ENCODE measurements around the gene EXOC2. TPM values are rescaled to one million over a fixed set of nuclear protein-coding genes. Genes with fewer than 3 reads are reported as not detected.
"Not testable (repeated sequence)": the region's sequence is repeated elsewhere in the genome, so short reads cannot be mapped to it uniquely, and the experiment has no call there.

EXOC2 gene
- total RNA-seq, 1 donor from 2014 or later: 46.5 TPM

GRCh38 chr6:665403-666267, 27.3 kb downstream of the EXOC2 start:
- H3K4me1 Mint-ChIP-seq: peaks cover under 1% of the 10 kb centered on the region
- no peak for DNase-seq (ENCODE audit: low spot score)

GRCh38 chr6:663788-664187, 29.2 kb downstream of the EXOC2 start:
- not testable (repeated sequence) for H3K9ac ChIP-seq; H3K36me3 Mint-ChIP-seq; H2AFZ ChIP-seq (replicated peaks); H3K27me3 ChIP-seq; H3K4me1 ChIP-seq; H3K4me2 ChIP-seq; H3K27ac Mint-ChIP-seq; DNase-seq (ENCODE audit: low spot score); H3K4me3 Mint-ChIP-seq; H3K27ac ChIP-seq; H3F3A ChIP-seq (ENCODE audit: low read depth); H4K20me1 ChIP-seq (ENCODE audit: low read depth); H3K9me3 ChIP-seq (ENCODE audit: low read depth); H3K27me3 Mint-ChIP-seq (ENCODE audit: insufficient read depth, low read depth); H3K4me3 ChIP-seq; H3K36me3 ChIP-seq
- H3K9me3 Mint-ChIP-seq: peaks cover 38% of the 10 kb centered on the region
- peaks cover 68% of the 10 kb centered on the region for H3K79me2 ChIP-seq (ENCODE audit: low read depth)
- H3K4me1 Mint-ChIP-seq: peaks cover 12% of the 10 kb centered on the region

More at GRCh38 chr6:665403-666267, 27.3 kb downstream of the EXOC2 start:
- no peak overlapping the region for H3K4me3 Mint-ChIP-seq
- Histone ChIP-seq H3K4me1 (no peaks in the 10 kb centered on the region), H3K27ac (no peak overlapping the region), H3K79me2 (ENCODE audit: low read depth) (peaks cover 56% of the 10 kb centered on the region), H3F3A (ENCODE audit: low read depth) (no peaks in the 10 kb centered on the region), H4K20me1 (ENCODE audit: low read depth) (no peaks in the 10 kb centered on the region), H3K36me3 (no peaks in the 10 kb centered on the region), H3K9ac (no peak overlapping the region), H3K9me3 (ENCODE audit: low read depth) (peaks cover 3% of the 10 kb centered on the region), H3K4me2 (no peak overlapping the region), H2AFZ (replicated peaks) (no peak overlapping the region), H3K4me3 (no peak overlapping the region), H3K27me3 (no peaks in the 10 kb centered on the region)
- TF ChIP-seq CTCF (IDR thresholded peaks at IDR 0.05): no peak
- no peak for TF ChIP-seq EZH2phosphoT487 (IDR thresholded peaks at IDR 0.05)
- no peak for TF ChIP-seq EZH2 (IDR thresholded peaks at IDR 0.05)
- peaks cover 35% of the 10 kb centered on the region for H3K9me3 Mint-ChIP-seq
- no peak overlapping the region for H3K27ac Mint-ChIP-seq
- peaks cover 12% of the 10 kb centered on the region for H3K36me3 Mint-ChIP-seq
- peaks cover 2% of the 10 kb centered on the region for H3K27me3 Mint-ChIP-seq (ENCODE audit: insufficient read depth, low read depth)

GRCh38 chr6:659716-660581, 33.0 kb downstream of the EXOC2 start:
- H3K27ac Mint-ChIP-seq: peak overlapping the region; percentile 53
- no peaks in the 10 kb centered on the region for H3K27me3 ChIP-seq
- no peak overlapping the region for H3K9ac ChIP-seq
- H3K27me3 Mint-ChIP-seq (ENCODE audit: insufficient read depth, low read depth): no peaks in the 10 kb centered on the region
- H2AFZ ChIP-seq (replicated peaks): no peak overlapping the region
- peak; percentile 43 for DNase-seq (ENCODE audit: low spot score)
- H3K4me3 Mint-ChIP-seq: no peak overlapping the region
- H3K4me1 Mint-ChIP-seq: peaks cover 12% of the 10 kb centered on the region
- peak overlapping the region; percentile 47 for H3K27ac ChIP-seq
- peaks cover 7% of the 10 kb centered on the region for H3F3A ChIP-seq (ENCODE audit: low read depth)
- H3K9me3 ChIP-seq (ENCODE audit: low read depth): no peaks in the 10 kb centered on the region
- H3K9me3 Mint-ChIP-seq: peaks cover 40% of the 10 kb centered on the region
- H4K20me1 ChIP-seq (ENCODE audit: low read depth): no peaks in the 10 kb centered on the region
- peaks cover 63% of the 10 kb centered on the region for H3K79me2 ChIP-seq (ENCODE audit: low read depth)
- H3K36me3 Mint-ChIP-seq: peaks cover 18% of the 10 kb centered on the region
- no peak overlapping the region for H3K4me3 ChIP-seq
- peaks cover 5% of the 10 kb centered on the region for H3K4me1 ChIP-seq
- H3K4me2 ChIP-seq: no peak overlapping the region
- H3K36me3 ChIP-seq: no peaks in the 10 kb centered on the region
- TF ChIP-seq EZH2phosphoT487 (IDR thresholded peaks at IDR 0.05) (no peak), CTCF (IDR thresholded peaks at IDR 0.05) (no peak), EZH2 (IDR thresholded peaks at IDR 0.05) (no peak)
